NCI-H1048 (cell line): ENCODE measurements around the gene ZNF14.
"Not testable (repeated sequence)": the region's sequence is repeated elsewhere in the genome, so short reads cannot be mapped to it uniquely, and the experiment has no call there.

Experiments
- DNase-seq: peaks from one replicate; lab custom pipeline; 2025; lab: John Stamatoyannopoulos, UW

ZNF14 gene

DNA sequence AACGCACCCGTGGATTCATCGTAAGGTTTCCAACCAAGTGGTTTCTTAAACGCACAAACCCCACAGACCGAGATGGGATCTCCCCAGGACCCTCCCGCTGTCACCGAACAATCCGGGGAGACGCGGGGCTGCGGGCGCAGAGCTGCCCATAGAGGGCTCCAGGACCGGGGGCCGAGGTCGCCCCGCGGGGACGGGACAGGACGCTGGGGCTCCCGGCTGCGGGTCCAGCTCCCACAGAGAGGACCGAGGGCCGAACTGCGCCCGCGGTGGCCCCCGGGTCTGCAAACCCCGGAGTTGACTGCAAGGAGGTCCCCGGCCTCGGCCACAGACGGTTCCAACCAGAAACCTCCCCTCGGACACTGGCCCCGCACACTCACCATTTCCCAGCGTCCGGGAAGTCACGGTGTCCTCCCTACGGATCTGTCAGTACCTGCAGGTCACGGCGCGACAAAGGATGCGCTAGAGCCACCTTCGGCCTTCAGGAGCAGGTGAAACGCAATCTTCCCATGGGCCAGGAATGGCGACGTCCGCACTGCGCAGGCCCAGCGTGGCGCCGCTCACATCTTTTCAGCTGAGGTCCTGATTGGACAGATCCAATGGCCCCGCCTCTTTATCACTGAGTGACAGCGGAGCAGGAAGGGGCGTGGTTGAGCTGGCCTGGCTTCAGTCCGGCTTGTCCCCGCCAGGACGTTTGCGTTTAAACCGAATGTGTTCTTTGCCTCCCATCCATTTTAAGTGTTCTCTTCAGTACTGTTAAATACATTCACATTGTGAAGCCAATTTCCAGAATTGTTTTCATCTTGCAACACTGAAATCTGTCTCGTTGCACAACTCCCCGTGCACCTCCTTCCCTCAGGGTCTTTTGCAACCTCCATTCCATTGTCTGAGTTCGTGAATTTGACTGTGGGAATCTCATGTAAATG lies at the start of gene ZNF14:
TSS of gene ZNF14 (minus strand) at position 534 of the 923 bp plus-strand sequence. CDS start at position 380, 154 bp downstream.
- peak; percentile 89 for DNase-seq

- DNase-seq = not testable (repeated sequence)
Measured at GRCh38 chr19:19781791-19782190, 48.9 kb upstream of the ZNF14 start.

GRCh38 chr19:19778666-19779065 lies 45.8 kb upstream of the ZNF14 start:
- no peak for DNase-seq

DNA sequence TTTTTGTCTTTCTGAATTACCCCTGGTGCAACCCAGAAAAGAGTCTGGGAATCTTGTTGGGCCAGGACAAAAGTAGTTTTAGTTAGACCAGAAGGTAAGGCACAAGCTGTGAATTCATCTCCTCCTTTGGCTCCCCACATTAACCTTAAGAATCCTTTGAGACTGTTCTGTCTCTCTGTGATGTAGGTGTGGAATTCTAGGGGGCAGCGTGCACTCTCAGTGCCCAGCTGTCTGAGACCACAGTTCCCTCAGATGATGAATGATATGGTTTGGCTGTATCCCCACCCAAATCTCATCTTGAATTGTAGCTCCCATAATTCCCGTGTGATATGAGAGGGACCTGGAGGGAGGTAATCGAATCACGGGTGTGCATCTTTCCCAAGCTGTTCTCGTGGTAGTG lies 44.8 kb upstream of the ZNF14 start:
- no peak for DNase-seq

DNA sequence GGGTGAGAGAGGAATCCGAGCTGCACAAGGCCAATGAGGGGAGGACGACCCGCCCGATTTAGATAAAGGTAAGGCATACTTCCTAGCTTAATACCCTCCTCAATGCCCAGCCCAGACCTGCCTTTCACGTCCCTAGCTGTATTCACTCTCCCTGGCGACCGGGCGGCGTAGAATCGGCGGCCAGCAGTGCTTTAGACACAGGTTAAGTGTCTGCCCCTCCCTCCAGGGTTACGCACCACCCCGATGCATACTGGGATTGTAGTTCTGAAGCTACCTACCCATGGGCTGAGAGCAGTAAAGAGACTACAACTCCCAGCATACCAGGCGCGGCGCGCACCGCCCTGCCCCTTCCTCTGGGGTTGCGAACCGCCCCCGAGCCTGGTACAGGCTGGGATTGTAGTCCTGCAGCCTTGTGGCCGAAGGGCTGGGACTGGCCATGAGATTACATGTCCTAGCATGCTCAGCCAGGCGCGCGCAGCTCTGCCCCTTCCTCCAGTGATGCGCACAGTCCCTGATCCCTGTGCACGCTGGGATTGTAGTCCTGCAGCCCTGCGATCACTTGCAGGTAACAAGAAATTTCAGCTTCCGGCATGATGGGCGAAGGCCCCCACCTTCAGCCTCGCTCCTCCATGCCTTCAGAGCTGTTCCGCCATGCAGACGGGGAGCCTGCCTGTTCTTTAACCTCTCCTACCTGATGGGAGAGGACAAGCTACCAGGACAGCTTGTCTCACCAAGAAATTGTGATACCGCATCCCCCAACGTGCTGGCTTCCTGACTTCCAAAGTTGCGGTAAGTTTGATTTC lies 43.5 kb upstream of the ZNF14 start:
- DNase-seq = peak; percentile 87

DNA sequence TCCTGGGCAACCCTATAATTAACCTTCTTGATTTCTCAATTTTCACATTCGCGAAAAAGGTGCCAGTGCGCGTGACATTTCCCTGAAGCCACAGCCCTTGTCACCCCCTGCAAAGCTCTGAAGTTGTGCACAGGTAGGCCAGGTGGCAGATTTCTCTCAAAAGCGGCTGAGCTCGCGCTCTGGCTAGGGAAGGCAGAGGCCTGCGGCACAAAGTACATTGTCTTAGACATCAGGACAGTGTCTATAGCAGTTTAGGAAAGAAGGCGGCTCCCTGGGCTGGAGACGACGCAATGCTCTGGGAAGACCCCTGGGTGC lies 42.9 kb upstream of the ZNF14 start:
- no peak for DNase-seq

GRCh38 chr19:19774354-19775033 lies 41.6 kb upstream of the ZNF14 start:
- no peak for DNase-seq

- not testable (repeated sequence) for DNase-seq
Measured at GRCh38 chr19:19771963-19772362, 39.1 kb upstream of the ZNF14 start.

DNA sequence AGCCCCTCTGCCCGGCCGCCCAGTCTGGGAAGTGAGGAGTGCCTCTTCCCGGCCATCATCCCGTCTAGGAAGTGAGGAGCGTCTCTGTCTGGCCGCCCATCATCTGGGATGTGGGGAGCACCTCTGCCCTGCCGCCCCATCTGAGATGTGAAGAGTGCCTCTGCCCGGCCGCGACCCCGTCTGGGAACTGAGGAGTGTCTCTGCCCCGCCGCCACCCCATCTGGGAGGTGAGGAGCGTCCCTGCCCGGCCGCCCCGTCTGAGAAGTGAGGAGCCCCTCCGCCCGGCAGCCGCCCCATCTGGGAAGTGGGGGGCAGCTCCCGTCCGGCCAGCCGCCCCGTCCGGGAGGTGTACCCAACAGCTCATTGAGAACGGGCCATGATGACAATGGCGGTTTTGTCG lies 37.1 kb upstream of the ZNF14 start:
- not testable (repeated sequence) for DNase-seq

- DNase-seq = no peak
Measured at GRCh38 chr19:19758164-19758563, 25.3 kb upstream of the ZNF14 start.

- no peak for DNase-seq
Measured at GRCh38 chr19:19752760-19753403, 20.0 kb upstream of the ZNF14 start.

DNA sequence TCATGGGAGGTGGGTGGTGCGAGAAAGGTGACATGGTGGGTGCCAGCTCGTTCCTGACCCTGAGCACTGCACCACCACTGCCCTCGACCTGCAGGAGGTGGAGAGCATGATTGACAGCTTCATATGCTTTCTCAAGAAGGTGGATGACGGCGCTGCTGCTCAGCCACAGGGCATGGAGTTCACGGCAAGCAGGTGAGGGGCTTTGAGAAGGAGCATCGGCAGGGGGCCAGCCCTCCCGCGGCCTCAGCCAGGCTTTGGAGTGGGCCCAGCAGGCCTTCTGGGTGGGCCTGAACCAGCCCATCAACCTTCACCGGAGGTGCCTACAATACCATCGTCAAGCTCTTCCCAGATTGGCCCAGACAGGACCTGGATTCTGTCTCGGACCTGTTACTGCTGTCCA lies 18.9 kb upstream of the ZNF14 start:
- DNase-seq = no peak

- DNase-seq = no peak
Measured at GRCh38 chr19:19750842-19751790, 18.2 kb upstream of the ZNF14 start.

- DNase-seq = no peak
Measured at GRCh38 chr19:19749908-19750841, 17.3 kb upstream of the ZNF14 start.

- DNase-seq = no peak
Measured at GRCh38 chr19:19749117-19749907, 16.4 kb upstream of the ZNF14 start.

- DNase-seq = no peak
Measured at GRCh38 chr19:19748249-19748938, 15.5 kb upstream of the ZNF14 start.

GRCh38 chr19:19747357-19748220 lies 14.7 kb upstream of the ZNF14 start:
- no peak for DNase-seq
